HCT116 (cell line): ENCODE measurements around the gene ERC1.

Experiments
- CEBPB ChIP-seq: IDR thresholded peaks from 2 replicates; pipeline ENCODE4 v1.6.1; 2012; ENCODE audit warnings: low read depth
- EGR1 ChIP-seq: IDR thresholded peaks from 2 replicates; pipeline ENCODE4 v1.6.1; 2012; ENCODE audit warnings: low read depth
- EZH2 ChIP-seq: fragments of 200-600 bp; sonication (generic); IDR thresholded peaks from 2 replicates; pipeline ENCODE4 v1.6.1; 2017; ENCODE audit warnings: antibody characterized with exemption, mixed run types
- EZH2phosphoT487 ChIP-seq: fragments of 200-600 bp; IDR thresholded peaks from 2 replicates; pipeline ENCODE4 v1.6.1; 2018; ENCODE audit warnings: antibody characterized with exemption, borderline replicate concordance
- FOSL1 ChIP-seq: IDR thresholded peaks from 2 replicates; pipeline ENCODE4 v1.6.1; 2012; ENCODE audit warnings: low read depth
- JUND ChIP-seq: IDR thresholded peaks from 2 replicates; pipeline ENCODE4 v1.6.1; 2012
- POLR2A ChIP-seq: IDR thresholded peaks from 2 replicates; pipeline ENCODE4 v1.7.0; 2011; ENCODE audit warnings: borderline replicate concordance; ENCODE audit not compliant: insufficient read depth, insufficient read length; ENCODE audit errors: extremely low read depth
- SRF ChIP-seq: IDR thresholded peaks from 2 replicates; pipeline ENCODE4 v1.6.1; 2012; ENCODE audit warnings: low read depth
- ZFX ChIP-seq: fragments of 450-650 bp; IDR thresholded peaks from 2 replicates; pipeline ENCODE4 v1.6.1; 2017
- TF ChIP-seq, protein P1 (sequence below), 3 experiments: fragments of 200-600 bp in 1 of 3; sonication (generic) in 1 of 3; IDR thresholded peaks in 2 of 3; conservative IDR thresholded peaks in 1 of 3; 2 replicates each; pipeline ENCODE4 v1.5.1; 2012 to 2017; ENCODE audit warnings: low read depth in 2 of 3, low read length in 2 of 3, antibody characterized with exemption in 1 of 3, borderline replicate concordance in 1 of 3, control low read depth in 1 of 3, mild to moderate bottlenecking in 1 of 3, mixed read lengths in 1 of 3, mixed run types in 1 of 3, moderate library complexity in 1 of 3; ENCODE audit not compliant: insufficient read depth in 1 of 3

DNA sequence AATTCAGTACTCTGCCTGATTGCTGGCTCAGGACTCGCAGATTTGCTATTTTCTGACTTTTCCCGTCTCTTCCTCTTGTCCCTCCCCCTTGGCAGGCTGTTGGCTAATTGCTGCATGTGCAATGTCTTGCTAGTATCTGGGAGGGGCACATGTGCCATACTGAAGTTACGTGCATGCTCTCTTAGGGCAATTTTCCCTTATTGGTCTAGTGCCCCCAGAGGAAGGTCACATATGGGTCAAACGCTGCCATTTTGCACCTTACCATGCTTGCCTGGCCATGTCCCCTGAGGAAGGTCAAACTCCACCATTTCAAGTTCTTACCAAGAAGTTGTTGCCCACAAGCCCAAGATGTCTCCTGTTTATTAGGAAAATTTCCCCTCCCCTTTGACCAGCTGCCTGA lies 13.9 kb upstream of the ERC1 start:
- no peak for TF ChIP-seq CEBPB
- TF ChIP-seq, protein P1, sequence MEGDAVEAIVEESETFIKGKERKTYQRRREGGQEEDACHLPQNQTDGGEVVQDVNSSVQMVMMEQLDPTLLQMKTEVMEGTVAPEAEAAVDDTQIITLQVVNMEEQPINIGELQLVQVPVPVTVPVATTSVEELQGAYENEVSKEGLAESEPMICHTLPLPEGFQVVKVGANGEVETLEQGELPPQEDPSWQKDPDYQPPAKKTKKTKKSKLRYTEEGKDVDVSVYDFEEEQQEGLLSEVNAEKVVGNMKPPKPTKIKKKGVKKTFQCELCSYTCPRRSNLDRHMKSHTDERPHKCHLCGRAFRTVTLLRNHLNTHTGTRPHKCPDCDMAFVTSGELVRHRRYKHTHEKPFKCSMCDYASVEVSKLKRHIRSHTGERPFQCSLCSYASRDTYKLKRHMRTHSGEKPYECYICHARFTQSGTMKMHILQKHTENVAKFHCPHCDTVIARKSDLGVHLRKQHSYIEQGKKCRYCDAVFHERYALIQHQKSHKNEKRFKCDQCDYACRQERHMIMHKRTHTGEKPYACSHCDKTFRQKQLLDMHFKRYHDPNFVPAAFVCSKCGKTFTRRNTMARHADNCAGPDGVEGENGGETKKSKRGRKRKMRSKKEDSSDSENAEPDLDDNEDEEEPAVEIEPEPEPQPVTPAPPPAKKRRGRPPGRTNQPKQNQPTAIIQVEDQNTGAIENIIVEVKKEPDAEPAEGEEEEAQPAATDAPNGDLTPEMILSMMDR (IDR thresholded peaks at IDR 0.05 in 2 of 3, conservative IDR thresholded peaks at IDR 0.05 in 1 of 3; ENCODE audit: borderline replicate concordance in 1 of 3, insufficient read depth in 1 of 3, low read depth in 2 of 3, low read length in 2 of 3), result peak in 1 of 3 experiments; percentile 49; a peak in 2 of 6 replicates
- TF ChIP-seq SRF, result no peak
- TF ChIP-seq POLR2A, result no peak
- no peak for TF ChIP-seq JUND
- TF ChIP-seq ZFX, result no peak
- TF ChIP-seq EGR1, result no peak
- TF ChIP-seq FOSL1, result no peak
- no peak for TF ChIP-seq EZH2phosphoT487
- no peak for TF ChIP-seq EZH2
